SW480 (cell line): ENCODE data around the gene DDX1.
"Not testable (repeated sequence)": the region's sequence is repeated elsewhere in the genome, so short reads cannot be mapped to it uniquely, and the experiment has no call there.

ENCODE experiments used
- DNase-seq: peaks from one replicate; pipeline ENCODE4 v3.0.0-alpha.2; 2016; ENCODE audit warnings: low spot score

DDX1 gene

GRCh38 chr2:15677141-15677843 lies 85.6 kb downstream of the DDX1 start:
- no peak for DNase-seq

GRCh38 chr2:15678346-15678745 lies 86.7 kb downstream of the DDX1 start:
- DNase-seq = no peak

DNA sequence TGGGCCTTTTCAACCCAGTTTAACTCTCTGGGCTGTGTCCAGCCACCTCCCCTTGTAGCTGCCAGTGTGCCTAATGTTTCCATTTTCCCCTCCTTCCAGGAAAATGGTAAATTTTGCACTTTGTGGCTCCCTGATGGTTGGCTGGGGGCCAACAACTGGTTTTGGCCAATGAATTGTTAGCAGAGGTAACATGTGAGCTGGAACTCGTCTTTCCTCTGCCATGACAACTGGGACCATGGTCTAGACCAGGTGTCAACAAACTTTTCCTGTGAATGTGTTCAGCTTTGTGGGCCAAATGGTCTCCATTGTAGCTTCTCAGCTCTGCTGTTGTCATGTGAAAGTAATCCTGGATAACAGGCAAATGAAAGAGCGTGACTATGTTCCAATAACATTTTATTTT lies 87.2 kb downstream of the DDX1 start:
- no peak for DNase-seq

- no peak for DNase-seq
Measured at GRCh38 chr2:15679386-15679924, 87.8 kb downstream of the DDX1 start.

DNA sequence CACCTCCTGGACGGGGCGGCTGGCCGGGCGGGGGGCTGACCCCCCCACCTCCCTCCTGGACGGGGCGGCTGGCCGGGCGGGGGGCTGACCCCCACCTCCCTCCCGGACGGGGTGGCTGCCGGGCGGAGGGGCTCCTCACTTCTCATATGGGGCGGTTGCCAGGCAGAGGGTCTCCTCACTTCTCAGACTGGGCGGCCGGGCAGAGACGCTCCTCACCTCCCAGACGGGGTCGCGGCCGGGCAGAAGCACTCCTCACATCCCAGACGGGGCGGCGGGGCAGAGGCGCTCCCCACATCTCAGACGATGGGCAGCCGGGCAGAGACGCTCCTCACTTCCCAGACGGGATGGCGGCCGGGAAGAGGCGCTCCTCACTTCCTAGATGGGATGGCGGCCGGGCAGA lies 88.5 kb downstream of the DDX1 start:
- DNase-seq = not testable (repeated sequence)
